IMR-90 (cell line): ENCODE data around the gene CMPK2.

Experiments used
- BHLHE40 ChIP-seq: fragments of 150-350 bp; IDR thresholded peaks from 2 replicates; pipeline ENCODE4 v1.6.1; 2016; ENCODE audit warnings: mild to moderate bottlenecking, low read depth, low read length
- CHD1 ChIP-seq: IDR thresholded peaks from 2 replicates; pipeline ENCODE4 v1.6.1; 2012; ENCODE audit warnings: low read depth, low read length, improper control_type of control experiment
- CTCF ChIP-seq: conservative IDR thresholded peaks from 2 replicates; pipeline ENCODE4 v1.5.1; 2012; ENCODE audit warnings: mild to moderate bottlenecking, low read depth, low read length, improper control_type of control experiment
- ELK1 ChIP-seq: fragments of 150-350 bp; IDR thresholded peaks from 2 replicates; pipeline ENCODE4 v1.6.1; 2016; ENCODE audit warnings: low read depth, mild to moderate bottlenecking, low read length, moderate library complexity, borderline replicate concordance
- MAFK ChIP-seq: IDR thresholded peaks from 2 replicates; pipeline ENCODE4 v1.6.1; 2012; ENCODE audit warnings: low read depth, low read length, improper control_type of control experiment
- MXI1 ChIP-seq: IDR thresholded peaks from 2 replicates; pipeline ENCODE4 v1.6.1; 2012; ENCODE audit warnings: low read depth, mild to moderate bottlenecking, low read length, moderate library complexity, borderline replicate concordance
- POLR2A ChIP-seq: IDR thresholded peaks from 2 replicates; pipeline ENCODE4 v1.6.1; 2012; ENCODE audit warnings: mild to moderate bottlenecking, low read depth, low read length
- RAD21 ChIP-seq: IDR thresholded peaks from 2 replicates; pipeline ENCODE4 v1.6.1; 2012; ENCODE audit warnings: low read length, improper control_type of control experiment
- RCOR1 ChIP-seq: IDR thresholded peaks from 2 replicates; pipeline ENCODE4 v1.6.1; 2012; ENCODE audit warnings: mild to moderate bottlenecking, low read length, improper control_type of control experiment; ENCODE audit not compliant: insufficient replicate concordance
- SMC3 ChIP-seq: fragments of 150-350 bp; IDR thresholded peaks from 2 replicates; pipeline ENCODE4 v1.6.1; 2016; ENCODE audit warnings: low read depth, mild to moderate bottlenecking, antibody characterized with exemption, low read length, moderate library complexity
- USF2 ChIP-seq: fragments of 150-350 bp; IDR thresholded peaks from 2 replicates; pipeline ENCODE4 v1.6.1; 2017; ENCODE audit warnings: mild to moderate bottlenecking, antibody characterized with exemption, low read length, low read depth

- TF ChIP-seq ELK1 (no peak), CTCF (no peak), POLR2A (no peak), CHD1 (no peak), BHLHE40 (no peak), USF2 (no peak), MAFK (no peak), MXI1 (no peak), RAD21 (no peak), SMC3 (no peak), RCOR1 (no peak)
Observed at GRCh38 chr2:6838673-6839319, 26.9 kb downstream of the CMPK2 start.
